ENCODE data around the gene SPEM1. TPM values are rescaled to one million over a fixed set of nuclear protein-coding genes. Genes with fewer than 3 reads are reported as not detected.
A peak's percentile ranks its signal among the peaks of the same experiment; 100 is the strongest.

The SPEM1 gene
- total RNA-seq, 4 donors from 2014 or later, result not detected

DNA sequence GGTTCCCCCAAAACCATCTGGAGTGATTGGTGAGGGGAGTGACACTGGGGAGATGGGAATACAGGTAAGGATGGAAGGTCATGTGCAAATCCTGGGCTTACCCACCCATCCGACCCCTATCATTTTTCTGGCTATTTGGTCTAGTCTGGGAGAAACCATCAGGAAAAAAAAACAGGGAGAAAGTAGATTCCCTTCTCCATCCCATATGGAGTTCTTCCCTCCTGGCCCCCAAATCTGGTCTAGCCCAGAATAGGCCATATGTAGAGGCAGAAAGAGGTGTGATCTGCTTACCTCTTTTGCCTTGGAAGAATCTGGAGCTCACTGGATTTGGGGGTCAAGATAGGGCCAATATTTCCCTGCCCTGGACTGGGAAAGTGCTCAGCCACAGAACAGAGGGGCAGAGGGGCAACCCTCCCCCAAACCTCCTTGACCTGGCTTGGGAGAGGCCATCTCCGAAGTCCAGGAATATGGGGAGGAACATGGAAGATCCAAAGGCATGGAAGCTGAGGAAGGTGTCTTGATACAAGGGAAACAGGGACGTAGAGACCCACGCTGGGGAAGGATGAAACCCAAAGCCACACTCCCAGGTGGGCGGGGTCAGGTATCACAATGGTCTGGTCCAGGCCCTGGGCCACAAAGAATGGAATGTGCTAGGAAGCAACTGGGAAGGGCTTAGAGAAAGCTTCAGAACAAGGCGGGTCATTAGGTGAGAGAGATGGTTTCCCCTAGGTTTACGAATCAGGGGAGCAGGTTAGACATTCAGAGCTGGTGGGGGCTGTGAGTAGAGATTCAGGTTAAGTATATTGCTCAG, 40.9 kb downstream of the SPEM1 start:
- Histone ChIP-seq H3K27ac (no peak overlapping the region), H3K9me3 (no peaks in the 10 kb centered on the region), H3K36me3 (peaks cover 26% of the 10 kb centered on the region), H3K4me3 (no peak overlapping the region), H3K27me3 (no peaks in the 10 kb centered on the region), H3K4me1 (peaks cover 26% of the 10 kb centered on the region)
- 90% methylated on average over 7 of the region's 7 CpGs for WGBS
- DNase-seq (ENCODE audit: low spot score in 2 of 2), result no peak
- TF ChIP-seq POLR2AphosphoS5 (IDR thresholded peaks at IDR 0.05) (no peak), POLR2A (IDR thresholded peaks at IDR 0.05) (no peak), EP300 (IDR thresholded peaks at IDR 0.05) (no peak)
- TF ChIP-seq, protein P1, sequence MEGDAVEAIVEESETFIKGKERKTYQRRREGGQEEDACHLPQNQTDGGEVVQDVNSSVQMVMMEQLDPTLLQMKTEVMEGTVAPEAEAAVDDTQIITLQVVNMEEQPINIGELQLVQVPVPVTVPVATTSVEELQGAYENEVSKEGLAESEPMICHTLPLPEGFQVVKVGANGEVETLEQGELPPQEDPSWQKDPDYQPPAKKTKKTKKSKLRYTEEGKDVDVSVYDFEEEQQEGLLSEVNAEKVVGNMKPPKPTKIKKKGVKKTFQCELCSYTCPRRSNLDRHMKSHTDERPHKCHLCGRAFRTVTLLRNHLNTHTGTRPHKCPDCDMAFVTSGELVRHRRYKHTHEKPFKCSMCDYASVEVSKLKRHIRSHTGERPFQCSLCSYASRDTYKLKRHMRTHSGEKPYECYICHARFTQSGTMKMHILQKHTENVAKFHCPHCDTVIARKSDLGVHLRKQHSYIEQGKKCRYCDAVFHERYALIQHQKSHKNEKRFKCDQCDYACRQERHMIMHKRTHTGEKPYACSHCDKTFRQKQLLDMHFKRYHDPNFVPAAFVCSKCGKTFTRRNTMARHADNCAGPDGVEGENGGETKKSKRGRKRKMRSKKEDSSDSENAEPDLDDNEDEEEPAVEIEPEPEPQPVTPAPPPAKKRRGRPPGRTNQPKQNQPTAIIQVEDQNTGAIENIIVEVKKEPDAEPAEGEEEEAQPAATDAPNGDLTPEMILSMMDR (IDR thresholded peaks at IDR 0.05), result no peak

DNA sequence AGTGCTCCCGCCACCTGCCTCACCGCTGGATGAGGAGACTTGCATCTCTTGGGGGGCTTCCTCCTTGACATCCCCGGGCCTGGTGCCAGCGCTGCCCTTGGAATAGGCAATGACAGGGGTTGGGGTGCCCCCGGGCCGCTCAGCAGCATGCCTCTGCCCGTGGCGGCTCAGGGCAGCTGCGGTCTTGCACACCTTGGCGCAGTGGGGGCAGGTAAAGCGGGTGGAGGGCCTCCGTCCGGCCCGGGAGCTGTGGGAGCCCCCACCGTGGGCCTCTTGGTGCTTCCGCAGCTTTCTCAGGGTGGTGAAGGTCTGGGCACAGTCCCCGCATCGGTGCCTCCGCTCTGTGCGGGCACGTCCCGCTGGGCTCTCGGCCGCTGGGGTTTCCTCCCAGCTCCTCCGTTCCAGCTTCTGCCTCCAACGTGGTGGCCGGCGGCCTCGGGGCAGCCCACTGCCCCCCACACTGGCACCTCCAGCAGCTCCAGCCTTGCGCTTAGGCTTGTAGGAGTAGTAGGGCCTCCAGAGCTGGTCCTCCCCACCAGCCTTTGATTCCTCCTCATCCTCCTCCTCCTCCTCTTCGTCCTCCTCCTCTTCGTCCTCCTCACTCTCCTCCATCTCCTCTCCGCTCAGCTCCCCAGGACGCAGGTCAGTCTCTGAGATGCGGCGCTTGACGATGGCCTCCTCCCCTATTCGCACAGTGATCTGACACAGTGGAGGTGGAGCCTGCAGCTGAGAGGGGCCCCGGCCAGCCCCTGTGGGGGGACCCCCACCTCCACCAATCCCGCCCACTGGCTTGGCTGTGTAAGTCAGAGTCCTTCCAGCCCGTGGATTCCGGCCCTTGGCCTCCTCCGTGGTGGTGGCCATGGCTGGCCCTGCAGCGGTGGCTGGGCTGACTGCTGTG, 42.6 kb downstream of the SPEM1 start:
- DNase-seq (ENCODE audit: low spot score in 2 of 2), result no peak
- peaks cover 28% of the 10 kb centered on the region for H3K4me1 ChIP-seq
- H3K9me3 ChIP-seq, result no peaks in the 10 kb centered on the region
- TF ChIP-seq EP300 (IDR thresholded peaks at IDR 0.05) (no peak), POLR2A (IDR thresholded peaks at IDR 0.05) (no peak), POLR2AphosphoS5 (IDR thresholded peaks at IDR 0.05) (no peak)
- TF ChIP-seq, protein P1 (IDR thresholded peaks at IDR 0.05), result no peak
- 86% methylated on average over 11 of the region's 44 CpGs for WGBS
- H3K36me3 ChIP-seq, result peaks cover 30% of the 10 kb centered on the region
- H3K27ac ChIP-seq, result no peak overlapping the region
- no peak overlapping the region for H3K4me3 ChIP-seq
- H3K27me3 ChIP-seq, result no peaks in the 10 kb centered on the region

DNA sequence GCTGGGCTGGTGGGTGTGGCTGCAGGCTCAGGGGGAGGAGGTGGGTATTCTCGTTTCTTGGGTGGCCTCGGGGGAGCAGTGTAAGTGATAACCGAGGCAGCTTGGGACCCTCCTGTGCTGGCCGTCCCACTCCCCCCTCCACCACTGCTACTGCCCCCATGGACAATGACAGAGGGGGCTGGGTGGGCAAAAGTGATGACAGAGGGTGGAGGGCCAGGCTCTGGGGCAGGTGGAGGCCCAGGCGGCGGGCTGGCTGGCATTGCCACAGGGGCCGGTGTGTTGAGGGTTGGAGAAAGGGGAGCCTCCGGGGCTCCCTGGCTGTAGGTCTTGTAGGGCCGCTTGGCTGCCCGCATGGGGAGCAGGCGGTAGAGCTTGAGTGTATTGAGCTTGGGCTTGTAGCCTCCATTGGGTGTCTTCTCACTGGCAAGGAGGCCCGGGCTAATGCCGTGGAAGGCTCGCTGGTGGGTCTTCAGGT, 43.3 kb downstream of the SPEM1 start:
- 80% methylated on average over 11 of the region's 14 CpGs for WGBS
- H3K27ac ChIP-seq, result peak overlapping the region; percentile 55
- H3K27me3 ChIP-seq, result no peaks in the 10 kb centered on the region
- peaks cover 30% of the 10 kb centered on the region for H3K36me3 ChIP-seq
- peaks cover 28% of the 10 kb centered on the region for H3K4me1 ChIP-seq
- H3K4me3 ChIP-seq, result no peak overlapping the region
- H3K9me3 ChIP-seq, result no peaks in the 10 kb centered on the region
- no peak for TF ChIP-seq EP300 (IDR thresholded peaks at IDR 0.05)
- no peak for TF ChIP-seq POLR2AphosphoS5 (IDR thresholded peaks at IDR 0.05)
- TF ChIP-seq, protein P1 (IDR thresholded peaks at IDR 0.05), result no peak
- TF ChIP-seq POLR2A (IDR thresholded peaks at IDR 0.05), result no peak
- no peak for DNase-seq (ENCODE audit: low spot score in 2 of 2)

DNA sequence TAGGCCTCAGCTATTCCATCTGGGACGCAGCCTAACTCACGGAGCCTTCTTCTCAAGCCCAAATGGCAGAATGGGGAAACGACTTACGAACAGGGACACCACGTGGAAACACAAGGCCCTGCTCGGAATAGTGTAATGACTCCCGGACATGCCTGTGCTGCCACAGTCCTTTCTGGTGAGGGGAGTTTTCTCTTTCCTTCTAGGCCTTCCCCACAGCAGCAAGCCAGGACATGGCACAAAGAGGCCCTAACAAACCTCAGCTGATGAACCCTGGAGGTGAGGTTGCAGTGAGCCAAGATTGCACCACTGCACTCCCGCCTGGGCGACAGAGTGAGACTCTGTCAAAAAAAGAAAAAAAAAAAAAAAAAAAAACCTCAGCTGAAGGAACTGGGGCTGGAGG, 44.0 kb downstream of the SPEM1 start:
- no peak for TF ChIP-seq POLR2A (IDR thresholded peaks at IDR 0.05)
- Histone ChIP-seq H3K9me3 (no peaks in the 10 kb centered on the region), H3K36me3 (peaks cover 30% of the 10 kb centered on the region), H3K27me3 (no peaks in the 10 kb centered on the region), H3K4me1 (peaks cover 28% of the 10 kb centered on the region), H3K4me3 (no peak overlapping the region), H3K27ac (peak overlapping the region; percentile 55)
- 70% methylated on average over 5 of the region's 9 CpGs for WGBS
- DNase-seq (ENCODE audit: low spot score in 2 of 2), result no peak

DNA sequence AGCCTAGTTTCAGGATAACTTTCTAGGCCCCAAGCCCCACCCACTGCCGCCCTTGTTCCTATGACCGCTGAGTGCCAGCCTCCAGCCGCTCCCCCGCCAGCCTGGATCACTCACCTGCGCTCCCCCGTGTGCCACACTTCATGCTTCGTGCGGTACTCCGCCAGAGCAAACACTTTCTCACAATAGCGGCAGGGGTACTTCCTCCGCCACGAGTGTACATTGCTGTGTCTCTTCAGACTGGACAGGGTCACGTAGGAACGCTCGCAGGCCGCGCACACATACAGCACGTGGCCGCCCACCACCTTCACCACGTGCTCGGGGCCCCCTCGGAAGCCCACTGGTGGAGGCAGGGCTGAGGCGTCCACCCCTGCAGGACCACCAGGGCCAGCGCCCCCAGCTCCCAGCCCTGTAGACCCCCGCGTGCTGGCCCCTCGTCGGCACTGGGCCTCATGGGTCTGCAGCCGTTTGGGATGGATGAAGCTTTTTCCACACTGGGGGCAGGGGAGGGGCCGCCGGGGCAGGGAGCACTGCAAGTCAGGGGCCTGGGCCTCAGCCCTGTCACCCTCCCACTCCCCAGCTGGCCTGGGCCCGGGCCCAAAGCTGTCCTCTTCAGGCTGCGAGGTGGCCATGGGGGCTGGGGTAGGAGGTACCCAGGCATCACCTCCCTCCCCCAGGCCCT, 45.6 kb downstream of the SPEM1 start:
- TF ChIP-seq, protein P1 (IDR thresholded peaks at IDR 0.05), result no peak
- no peak for TF ChIP-seq POLR2A (IDR thresholded peaks at IDR 0.05)
- no peak for TF ChIP-seq EP300 (IDR thresholded peaks at IDR 0.05)
- no peak for TF ChIP-seq POLR2AphosphoS5 (IDR thresholded peaks at IDR 0.05)
- Histone ChIP-seq H3K36me3 (peaks cover 30% of the 10 kb centered on the region), H3K4me1 (peaks cover 28% of the 10 kb centered on the region), H3K9me3 (no peaks in the 10 kb centered on the region), H3K27ac (peak overlapping the region; percentile 25), H3K27me3 (no peaks in the 10 kb centered on the region), H3K4me3 (no peak overlapping the region)
- DNase-seq (ENCODE audit: low spot score in 2 of 2), result no peak
- 95% methylated on average over 16 of the region's 33 CpGs for WGBS
